GM18519 (cell line): ENCODE data around the gene PTPRZ1.

Source experiments
- ATAC-seq: cut with Tn5 transposase; IDR thresholded peaks from one replicate; pipeline ENCODE4 v1.9.1; 2021; ENCODE audit warnings: mild to moderate bottlenecking, moderate library complexity; ENCODE audit not compliant: unreplicated experiment, low FRiP score

The PTPRZ1 gene

GRCh38 chr7:122094549-122094948, 221.6 kb downstream of the PTPRZ1 start:
- ATAC-seq = no peak

GRCh38 chr7:122095642-122096041, 222.7 kb downstream of the PTPRZ1 start:
- ATAC-seq = no peak

DNA sequence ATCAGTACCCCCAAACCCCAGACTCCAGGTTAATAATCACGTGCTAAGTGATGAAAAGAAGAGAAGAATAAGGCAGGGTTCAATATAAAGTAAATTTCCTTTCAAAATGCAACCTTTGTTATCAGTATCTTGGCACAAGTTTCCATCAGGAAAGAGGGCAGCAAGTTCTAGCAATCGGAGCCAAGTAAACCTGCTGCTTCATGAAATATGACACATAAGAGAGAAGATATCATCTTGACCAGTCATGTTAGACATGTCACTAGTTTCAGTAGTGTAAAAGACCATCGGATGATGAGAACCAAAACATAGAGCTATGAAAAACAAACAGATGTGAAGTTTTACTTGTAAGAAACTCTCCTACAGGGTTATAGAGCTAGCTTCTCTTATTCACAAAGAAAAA, 227.1 kb downstream of the PTPRZ1 start:
- no peak for ATAC-seq

DNA sequence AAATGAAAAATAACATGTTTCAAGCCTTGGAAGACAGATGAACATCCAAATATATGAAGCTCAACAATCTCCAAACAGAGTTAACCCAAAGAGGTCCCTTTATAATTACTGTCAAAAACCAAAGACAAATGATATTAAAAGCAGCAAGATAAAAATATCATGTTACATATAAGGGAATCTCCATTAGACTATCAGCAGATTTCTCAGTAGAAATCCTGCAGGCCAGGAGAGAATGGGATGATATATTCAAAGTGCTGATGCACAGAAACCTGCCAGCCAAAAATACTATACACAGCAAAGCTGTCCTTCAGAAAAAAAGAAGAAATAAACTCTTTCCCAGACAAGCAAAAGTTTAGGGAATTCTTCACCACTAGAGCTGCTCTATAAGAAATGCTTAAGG, 230.1 kb downstream of the PTPRZ1 start:
- no peak for ATAC-seq
